Hematopoietic multipotent progenitor cell treated with erythropoietin and hydrocortisone succinate and interleukin-3 and kit ligand, for 4 days (in vitro differentiated cells): Measurements from ENCODE around the gene TMEM178B.
"Not testable (repeated sequence)": the region's sequence is repeated elsewhere in the genome, so short reads cannot be mapped to it uniquely, and the experiment has no call there.

Experiments
- DNase-seq: peaks from one replicate; pipeline ENCODE4 v3.0.0-alpha.2; 2015

Gene TMEM178B

DNA sequence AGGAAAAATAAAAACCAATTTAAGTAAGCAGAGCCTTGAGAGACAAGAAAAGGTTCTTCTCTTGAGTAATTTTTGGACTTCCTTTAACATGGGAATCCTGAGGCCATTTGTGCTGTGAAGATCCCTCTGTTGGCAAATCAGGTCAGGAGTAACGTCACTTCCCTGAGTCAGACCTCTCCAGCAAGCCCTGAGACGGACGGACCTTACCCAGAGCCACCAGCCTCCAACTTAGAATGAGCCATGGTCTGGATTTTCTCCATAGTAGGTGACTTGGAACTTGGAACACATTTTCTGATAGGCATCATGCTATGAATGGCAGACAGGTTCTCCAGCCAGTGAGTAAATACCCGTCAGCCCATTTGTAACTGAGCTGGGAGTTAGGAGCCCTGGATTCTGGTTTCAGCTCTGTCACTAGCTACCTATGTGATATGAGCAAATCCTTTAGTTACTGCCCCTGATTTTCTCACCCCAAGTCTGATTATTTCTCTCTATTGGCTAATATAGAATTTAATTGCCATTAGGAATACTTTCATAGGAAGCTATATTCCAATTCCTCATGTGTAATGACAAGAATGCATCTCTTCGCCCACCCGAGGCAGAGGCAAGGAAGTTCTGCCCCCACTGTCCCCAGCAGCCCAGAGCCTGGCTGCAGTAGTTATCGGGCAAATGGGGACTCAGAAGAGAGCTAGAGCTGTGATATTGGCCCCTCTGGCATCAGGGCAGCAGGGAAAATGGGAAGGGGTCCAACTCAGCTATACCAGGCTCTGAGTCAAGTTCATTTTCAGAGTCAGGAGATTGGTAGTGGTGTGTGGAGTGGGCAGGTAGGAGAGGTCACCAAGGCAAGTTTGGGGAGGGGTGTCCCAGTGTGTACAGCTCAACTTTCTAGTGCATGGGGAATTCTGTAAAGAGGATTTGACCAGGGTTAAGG lies 323.6 kb downstream of the TMEM178B start:
- DNase-seq, result no peak

DNA sequence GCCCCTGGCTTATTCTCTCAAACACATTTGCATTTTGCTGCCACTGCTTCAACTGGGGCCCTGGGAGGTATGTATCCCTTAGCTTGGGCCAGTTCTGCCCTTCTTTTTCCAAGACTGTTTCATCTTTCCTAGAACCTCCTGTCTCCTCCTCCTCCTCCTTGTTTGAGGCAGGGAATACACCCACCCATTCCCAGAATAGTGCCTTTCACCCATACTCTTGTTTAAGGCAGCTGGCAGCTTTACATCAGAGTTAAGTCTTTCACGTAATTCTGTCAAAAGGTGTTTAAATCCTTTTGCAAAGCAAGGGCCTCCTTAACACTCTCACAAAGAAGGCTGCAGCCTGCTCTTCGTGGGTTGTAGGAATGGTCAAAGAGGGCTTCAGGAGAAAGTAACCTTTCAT lies 326.5 kb downstream of the TMEM178B start:
- no peak for DNase-seq

DNA sequence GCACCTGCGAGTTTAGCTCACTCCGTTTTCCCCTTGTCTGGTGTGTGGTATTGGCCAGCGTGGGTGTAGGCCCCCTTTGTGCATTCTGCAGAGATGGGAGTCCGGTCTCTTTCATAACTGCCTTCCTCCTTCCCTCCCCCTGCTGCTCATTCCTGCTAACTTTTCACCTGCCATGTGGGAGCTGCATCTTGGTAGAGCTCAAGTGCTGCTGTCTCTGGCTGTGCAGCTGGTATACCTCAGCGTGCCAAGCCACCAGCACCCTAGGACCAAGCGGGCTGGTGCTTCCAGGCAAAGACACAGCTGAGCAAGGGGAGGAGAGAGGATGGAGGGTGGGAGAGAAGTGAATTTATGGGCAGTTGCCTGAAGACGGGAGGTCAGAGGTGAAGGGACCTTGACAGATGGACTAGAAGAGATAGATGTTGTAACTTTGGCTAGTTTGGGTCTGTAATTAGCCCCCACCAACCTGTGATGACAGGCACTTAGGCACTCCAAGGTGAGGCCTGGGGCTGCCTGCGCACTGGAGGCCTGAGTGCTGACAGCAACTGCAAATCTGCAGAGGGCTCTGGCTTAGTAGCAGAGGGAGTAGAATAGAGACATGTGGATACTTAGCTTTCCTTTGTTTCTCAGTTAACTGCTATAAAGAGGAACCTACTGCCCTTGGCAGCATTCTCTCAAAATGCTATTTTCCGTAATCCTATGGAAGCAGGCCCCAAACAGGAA lies 328.6 kb downstream of the TMEM178B start:
- DNase-seq, result no peak

DNA sequence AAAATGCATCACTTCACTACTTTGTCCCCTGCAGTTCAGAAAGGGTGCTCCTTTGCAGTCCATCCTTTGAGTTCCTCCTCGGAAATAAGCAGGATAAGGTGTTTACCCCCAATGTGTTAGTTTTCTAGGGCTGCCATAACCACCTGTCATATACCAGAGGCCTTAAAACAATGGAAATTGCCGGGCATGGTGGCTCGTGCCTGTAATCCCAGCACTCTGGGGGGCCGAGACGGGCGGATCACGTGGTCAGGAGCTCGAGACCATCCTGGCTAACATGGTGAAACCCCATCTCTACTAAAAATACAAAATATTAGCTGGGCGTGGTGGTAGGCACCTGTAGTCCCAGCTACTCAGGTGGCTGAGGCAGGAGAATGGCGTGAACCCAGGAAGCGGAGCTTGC lies 330.0 kb downstream of the TMEM178B start:
- DNase-seq, result not testable (repeated sequence)

GRCh38 chr7:141406347-141406746 lies 332.5 kb downstream of the TMEM178B start:
- no peak for DNase-seq

DNA sequence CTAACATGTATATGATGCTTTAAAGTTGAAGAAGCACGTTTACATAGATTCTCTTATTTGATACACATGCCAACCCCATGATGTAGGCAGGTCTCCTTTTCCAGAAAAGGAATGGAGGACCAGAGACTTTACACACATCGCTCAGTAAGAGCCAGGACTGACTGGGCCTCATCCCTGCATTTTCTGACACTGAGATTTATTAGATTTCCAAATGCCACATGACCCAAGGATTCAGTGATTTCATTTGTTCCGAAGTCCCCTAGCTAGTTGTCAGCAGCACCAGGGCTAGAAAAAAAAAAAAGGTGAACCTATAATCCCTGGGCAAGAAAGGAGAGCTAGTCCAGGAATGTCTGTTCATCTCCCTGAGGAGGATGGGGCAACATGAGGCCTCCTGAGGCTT lies 334.0 kb downstream of the TMEM178B start:
- no peak for DNase-seq

DNA sequence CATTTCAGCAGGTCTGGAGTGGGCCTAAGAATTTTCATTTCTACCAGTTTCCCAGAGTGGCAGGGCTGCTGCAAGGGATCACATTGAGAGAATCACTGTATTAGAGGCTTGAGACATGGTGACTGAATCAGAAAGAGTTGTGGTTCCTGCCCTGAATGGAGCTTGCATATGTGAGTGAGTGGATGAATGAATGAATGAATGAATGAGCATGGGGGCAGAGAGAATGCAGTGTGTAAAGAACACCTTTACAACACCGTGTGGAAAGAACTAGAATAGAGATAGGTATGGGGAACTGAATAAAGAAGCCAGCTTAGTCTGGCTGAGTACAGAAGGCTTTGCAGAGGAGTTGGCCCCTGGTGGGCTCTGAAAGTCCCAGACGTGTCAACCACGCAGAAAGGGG lies 334.6 kb downstream of the TMEM178B start:
- DNase-seq, result no peak

GRCh38 chr7:141409219-141409618 lies 335.4 kb downstream of the TMEM178B start:
- DNase-seq, result no peak

GRCh38 chr7:141409801-141410329 lies 336.0 kb downstream of the TMEM178B start:
- no peak for DNase-seq

GRCh38 chr7:141410353-141411000 lies 336.6 kb downstream of the TMEM178B start:
- no peak for DNase-seq

- DNase-seq, result no peak
These were observed 337.3 kb downstream of the TMEM178B start for GRCh38 chr7:141411133-141411532.

DNA sequence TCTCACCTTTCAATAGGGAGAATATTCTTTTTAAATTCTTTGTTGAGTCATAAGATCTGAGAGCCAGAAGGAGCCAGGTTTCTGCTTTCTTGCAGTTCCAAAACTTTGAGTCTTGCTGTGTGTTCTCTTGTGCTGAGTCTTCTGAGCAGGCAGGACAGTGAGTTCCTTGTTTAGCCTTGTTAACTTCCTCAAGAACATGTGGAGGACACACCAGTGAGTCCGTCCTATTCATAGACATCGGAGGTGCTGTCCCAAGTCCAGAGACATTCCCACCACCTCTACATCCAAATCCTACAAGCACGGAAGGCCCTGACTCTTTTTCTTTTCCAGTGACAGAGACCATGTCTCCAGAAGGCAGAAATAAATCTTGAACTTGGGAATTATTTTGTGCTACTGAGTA lies 342.1 kb downstream of the TMEM178B start:
- no peak for DNase-seq

GRCh38 chr7:141416650-141417270 lies 342.9 kb downstream of the TMEM178B start:
- DNase-seq, result no peak

GRCh38 chr7:141417506-141417905 lies 343.6 kb downstream of the TMEM178B start:
- DNase-seq, result no peak

DNA sequence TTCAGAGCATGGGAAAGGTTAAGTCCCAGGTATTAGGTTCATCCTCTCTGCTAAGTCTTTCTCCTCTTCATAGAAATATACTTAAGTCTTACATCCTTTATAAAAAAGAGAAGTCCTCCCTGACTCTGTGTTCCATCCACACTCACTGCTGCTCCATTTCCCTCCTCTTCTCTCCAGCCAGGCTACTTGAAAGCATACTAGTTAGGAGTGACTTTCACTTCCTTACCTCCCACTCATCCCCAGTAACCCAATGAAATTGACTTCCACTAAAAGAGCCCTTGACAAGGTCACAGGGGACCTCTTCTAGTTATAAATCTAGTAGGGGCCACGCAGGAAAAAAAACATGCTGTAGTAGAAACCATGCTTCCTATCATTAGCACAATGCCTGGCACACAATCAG lies 344.2 kb downstream of the TMEM178B start:
- DNase-seq, result no peak

GRCh38 chr7:141421306-141421705 lies 347.4 kb downstream of the TMEM178B start:
- no peak for DNase-seq

DNA sequence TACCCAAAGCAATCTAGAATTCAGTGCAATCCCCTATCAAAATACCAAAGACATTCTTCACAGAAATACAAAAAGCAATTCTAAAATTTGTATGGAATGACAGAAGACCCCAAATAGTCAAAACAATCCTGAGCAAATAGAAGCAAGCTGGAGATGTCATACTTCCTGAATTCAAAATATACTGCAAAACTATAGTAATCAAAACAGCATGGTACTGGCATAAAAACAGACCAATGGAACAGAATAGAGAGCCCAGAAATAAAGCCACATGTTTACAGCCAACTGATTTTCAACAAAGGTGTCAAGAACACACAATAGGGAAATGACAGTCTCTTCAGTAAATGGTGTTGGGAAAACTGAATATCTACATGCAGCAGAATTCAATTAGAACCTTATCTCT lies 353.3 kb downstream of the TMEM178B start:
- no peak for DNase-seq

GRCh38 chr7:141430455-141431139 lies 356.7 kb downstream of the TMEM178B start:
- no peak for DNase-seq

DNA sequence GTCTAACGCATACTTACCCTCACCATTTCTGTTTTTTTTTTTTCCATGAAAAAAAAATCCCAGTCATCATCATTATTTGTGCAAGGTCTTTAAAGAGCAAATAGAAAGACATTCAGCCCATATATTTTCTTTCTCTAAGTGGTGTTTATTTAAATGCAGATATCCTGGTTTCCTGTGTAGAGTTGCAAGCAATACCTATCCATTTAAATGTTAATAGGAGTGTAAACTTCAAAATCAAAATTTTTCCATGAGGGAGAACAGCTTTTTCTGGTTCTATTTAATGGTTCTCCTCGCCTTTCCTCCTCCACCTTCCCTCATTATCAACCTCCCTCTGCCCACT lies 357.2 kb downstream of the TMEM178B start:
- DNase-seq, result no peak

DNA sequence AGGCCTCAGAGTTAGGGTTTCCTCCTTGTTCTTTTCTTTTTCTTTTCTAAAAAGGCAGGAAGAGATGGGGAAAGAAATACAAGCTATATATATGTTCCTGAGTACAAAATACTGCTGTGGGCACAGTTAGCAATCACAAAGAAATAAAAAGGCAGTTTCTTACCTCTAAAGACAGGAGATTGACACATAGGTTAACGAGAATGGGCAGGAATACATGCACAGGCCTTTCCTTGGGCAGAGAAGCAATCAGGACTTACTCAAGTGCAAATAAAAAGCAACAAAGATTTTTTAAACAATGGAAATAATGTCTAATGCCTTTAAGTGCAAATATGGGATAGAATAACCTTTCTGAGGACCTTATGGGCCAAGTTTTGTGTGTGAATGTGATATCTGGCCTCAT lies 357.8 kb downstream of the TMEM178B start:
- no peak for DNase-seq

DNA sequence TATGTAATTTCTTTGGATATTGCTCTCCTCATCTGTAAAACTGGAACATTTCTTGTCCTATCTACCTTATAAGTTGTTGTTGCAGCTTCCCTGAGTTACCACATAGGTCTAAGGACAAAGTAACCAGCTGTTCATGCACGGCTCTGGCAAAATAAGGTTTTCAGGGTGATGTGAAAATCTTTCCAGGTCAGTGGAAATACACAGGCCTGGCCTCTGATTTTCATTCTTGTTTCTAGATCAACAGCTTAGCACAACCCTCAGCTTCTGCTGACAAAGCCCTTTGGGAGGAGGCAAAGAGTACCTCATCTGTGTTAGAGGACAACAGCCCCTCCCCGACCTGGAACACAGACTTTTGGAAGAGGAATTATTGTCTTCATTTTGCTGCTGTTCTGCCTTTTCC lies 359.8 kb downstream of the TMEM178B start:
- DNase-seq, result no peak

DNA sequence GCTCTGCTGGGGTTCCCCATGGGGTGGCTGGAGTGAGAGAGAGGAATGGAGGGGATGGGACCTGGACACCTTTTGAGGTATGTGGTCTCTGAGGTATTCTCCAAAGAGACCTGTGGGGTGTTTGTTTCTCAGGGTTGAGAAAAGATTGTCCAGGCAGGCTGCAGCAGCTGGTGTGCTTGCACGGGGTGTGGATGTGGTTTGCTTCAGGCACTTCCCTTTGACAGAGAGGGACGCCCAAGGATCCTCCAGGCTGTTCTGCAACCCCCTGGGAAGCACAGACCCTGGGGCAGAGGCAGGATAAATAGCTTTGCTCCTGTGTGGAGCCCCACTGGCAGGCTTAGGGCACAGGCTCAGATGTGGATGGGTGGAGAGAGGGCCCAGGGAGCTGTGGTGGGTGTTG lies 362.3 kb downstream of the TMEM178B start:
- no peak for DNase-seq
